Keratinocyte (primary cell): ENCODE data around the gene WDFY2. TPM values are rescaled to one million over a fixed set of nuclear protein-coding genes. Genes with fewer than 3 reads are reported as not detected.

ENCODE experiments used
- DNase-seq: peaks from one replicate; pipeline ENCODE4 v3.0.0-alpha.2; 2011; ENCODE audit warnings: low read depth, missing footprints, low spot score
- FAIRE-seq: peaks from 2 replicates; lab custom pipeline; 2011; peaks lifted over from hg19 to GRCh38; lab: Jason Lieb, UNC
- H2AFZ ChIP-seq: 2 replicates; pipeline ENCODE4 v1.6.0; 2012; ENCODE audit warnings: low read length, control low read depth, inconsistent platforms; ENCODE audit not compliant: control insufficient read depth
- H3K27ac ChIP-seq: 2 replicates; pipeline ENCODE4 v1.5.1; 2011; ENCODE audit warnings: low read length; ENCODE audit not compliant: control insufficient read depth, insufficient read depth
- H3K27me3 ChIP-seq: 3 replicates; pipeline ENCODE4 v1.6.0; 2011; ENCODE audit warnings: low read length; ENCODE audit not compliant: control insufficient read depth, insufficient read depth; ENCODE audit errors: extremely low read depth
- H3K36me3 ChIP-seq, 2 experiments: 2 replicates in 1 of 2; 3 replicates in 1 of 2; pipeline ENCODE4 v1.5.1; 2011; ENCODE audit warnings: low read length in 2 of 2, mild to moderate bottlenecking in 1 of 2; ENCODE audit not compliant: control insufficient read depth in 2 of 2, insufficient read depth in 2 of 2; ENCODE audit errors: extremely low read depth in 1 of 2
- H3K4me1 ChIP-seq: 3 replicates; pipeline ENCODE4 v1.5.1; 2011; ENCODE audit warnings: low read length; ENCODE audit not compliant: control insufficient read depth, insufficient read depth; ENCODE audit errors: extremely low read depth
- H3K4me2 ChIP-seq: 3 replicates; pipeline ENCODE4 v1.6.0; 2011; ENCODE audit warnings: low read depth, low read length; ENCODE audit not compliant: control insufficient read depth, insufficient read depth; ENCODE audit errors: extremely low read depth
- H3K4me3 ChIP-seq, 3 experiments: fragments of 200-600 bp in 1 of 3; sonication (generic) in 1 of 3; 2 replicates in 2 of 3; 3 replicates in 1 of 3; pipeline ENCODE4 v1.5.1; 2011 to 2016; ENCODE audit warnings: low read length in 3 of 3, mild to moderate bottlenecking in 3 of 3, control low read depth in 2 of 3, inconsistent platforms in 1 of 3, low read depth in 1 of 3, mixed read lengths in 1 of 3, mixed run types in 1 of 3, moderate library complexity in 1 of 3; ENCODE audit not compliant: control insufficient read depth in 2 of 3, insufficient read depth in 2 of 3; ENCODE audit errors: extremely low read depth in 1 of 3
- H3K79me2 ChIP-seq: 2 replicates; pipeline ENCODE4 v1.6.0; 2012; ENCODE audit warnings: low read length; ENCODE audit not compliant: control insufficient read depth, insufficient read depth
- H3K9ac ChIP-seq: 3 replicates; pipeline ENCODE4 v1.6.0; 2011; ENCODE audit warnings: low read length; ENCODE audit not compliant: control insufficient read depth, insufficient read depth; ENCODE audit errors: extremely low read depth
- H3K9me1 ChIP-seq: 3 replicates; pipeline ENCODE4 v1.6.0; 2011; ENCODE audit warnings: low read length; ENCODE audit not compliant: control insufficient read depth, insufficient read depth; ENCODE audit errors: extremely low read depth
- H3K9me3 ChIP-seq: 2 replicates; pipeline ENCODE4 v1.5.1; 2012; ENCODE audit warnings: low read depth, low read length; ENCODE audit not compliant: control insufficient read depth
- H4K20me1 ChIP-seq: 3 replicates; pipeline ENCODE4 v1.6.0; 2011; ENCODE audit warnings: low read length; ENCODE audit not compliant: control insufficient read depth, insufficient read depth; ENCODE audit errors: extremely low read depth
- EZH2 ChIP-seq: IDR thresholded peaks from one replicate; pipeline ENCODE4 v1.6.1; 2012; ENCODE audit warnings: inconsistent platforms, mild to moderate bottlenecking, low read length, moderate library complexity
- dilution Hi-C: fragments of 300-500 bp; cut with MboI; formaldehyde crosslinking; loops from one replicate; pipeline ENCODE4 v1.7.0; 2020; ENCODE audit warnings: low sequenced_read_pairs; ENCODE audit not compliant: extremely low pct_ligation_motif_present
- polyA plus RNA-seq, 5 experiments: library from polyadenylated mRNA; depleted of rRNA in 3 of 5; stranded (reverse) in 3 of 5; stranded (forward) in 1 of 5; unstranded in 1 of 5; fragments of >200 nt; gene quantifications; 1 replicate in 1 of 5; 2 replicates in 3 of 5; 3 replicates in 1 of 5; pipeline versions ENCODE4 v1.2.1 to v1.2.3, GENCODE V29; 2011 to 2012; ENCODE audit warnings: missing spikeins in 2 of 5, low read depth in 1 of 5, low replicate concordance in 1 of 5
- TF ChIP-seq, protein P1 (sequence below), 3 experiments: IDR thresholded peaks in 1 of 3; conservative IDR thresholded peaks in 1 of 3; optimal IDR thresholded peaks in 1 of 3; 2 replicates in 2 of 3; 3 replicates in 1 of 3; pipeline versions ENCODE3 to v1.5.1; 2011; ENCODE audit warnings: low read length in 3 of 3, mild to moderate bottlenecking in 3 of 3, moderate library complexity in 2 of 3, control low read depth in 1 of 3, inconsistent platforms in 1 of 3; ENCODE audit not compliant: insufficient read depth in 2 of 3; ENCODE audit errors: extremely low read depth in 1 of 3

The WDFY2 gene
- polyA plus RNA-seq, 1 donor (not counting 4 experiments of a cell fraction or from before 2014, with no cell fraction given), result 18.6 TPM

DNA sequence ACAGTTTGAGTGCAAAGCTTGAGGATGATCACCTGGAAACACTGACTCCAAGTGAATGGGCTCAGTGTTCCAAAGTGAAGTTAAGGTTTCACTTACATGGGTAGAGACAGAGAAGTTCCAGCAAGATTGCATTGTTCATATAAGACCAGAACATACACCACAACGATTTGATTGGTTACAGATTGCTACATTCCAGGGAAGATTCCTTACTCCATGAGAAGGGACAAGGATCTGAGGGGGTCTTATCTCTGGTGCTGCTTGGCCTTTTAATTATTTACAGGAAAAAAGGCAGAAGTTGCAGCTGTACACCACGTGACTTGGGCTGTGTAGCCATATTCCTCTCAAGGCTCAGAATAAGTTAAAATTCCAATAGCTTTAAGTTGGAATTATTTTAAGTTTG lies 12.3 kb downstream of the WDFY2 start:
- H3K4me3 ChIP-seq, result no peak overlapping the region
- H3K27ac ChIP-seq, result no peak overlapping the region
- no peaks in the 10 kb centered on the region for H3K27me3 ChIP-seq
- H3K79me2 ChIP-seq, result peaks cover 97% of the 10 kb centered on the region
- H3K9me1 ChIP-seq, result peaks cover 5% of the 10 kb centered on the region
- no peak overlapping the region for H3K9ac ChIP-seq
- peaks cover 1 to 10% of the 10 kb centered on the region in 2 experiments for H3K36me3 ChIP-seq
- peaks cover 28% of the 10 kb centered on the region for H3K4me1 ChIP-seq
- peak overlapping the region; percentile 63 for H3K4me2 ChIP-seq
- FAIRE-seq, result peak; percentile 71
- no peaks in the 10 kb centered on the region for H3K9me3 ChIP-seq
- TF ChIP-seq, protein P1, sequence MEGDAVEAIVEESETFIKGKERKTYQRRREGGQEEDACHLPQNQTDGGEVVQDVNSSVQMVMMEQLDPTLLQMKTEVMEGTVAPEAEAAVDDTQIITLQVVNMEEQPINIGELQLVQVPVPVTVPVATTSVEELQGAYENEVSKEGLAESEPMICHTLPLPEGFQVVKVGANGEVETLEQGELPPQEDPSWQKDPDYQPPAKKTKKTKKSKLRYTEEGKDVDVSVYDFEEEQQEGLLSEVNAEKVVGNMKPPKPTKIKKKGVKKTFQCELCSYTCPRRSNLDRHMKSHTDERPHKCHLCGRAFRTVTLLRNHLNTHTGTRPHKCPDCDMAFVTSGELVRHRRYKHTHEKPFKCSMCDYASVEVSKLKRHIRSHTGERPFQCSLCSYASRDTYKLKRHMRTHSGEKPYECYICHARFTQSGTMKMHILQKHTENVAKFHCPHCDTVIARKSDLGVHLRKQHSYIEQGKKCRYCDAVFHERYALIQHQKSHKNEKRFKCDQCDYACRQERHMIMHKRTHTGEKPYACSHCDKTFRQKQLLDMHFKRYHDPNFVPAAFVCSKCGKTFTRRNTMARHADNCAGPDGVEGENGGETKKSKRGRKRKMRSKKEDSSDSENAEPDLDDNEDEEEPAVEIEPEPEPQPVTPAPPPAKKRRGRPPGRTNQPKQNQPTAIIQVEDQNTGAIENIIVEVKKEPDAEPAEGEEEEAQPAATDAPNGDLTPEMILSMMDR (optimal IDR thresholded peaks at IDR 0.05 in 1 of 3, IDR thresholded peaks at IDR 0.05 in 1 of 3, conservative IDR thresholded peaks at IDR 0.05 in 1 of 3; ENCODE audit: extremely low read depth in 1 of 3, insufficient read depth in 2 of 3, low read length in 3 of 3), result no peak
- TF ChIP-seq EZH2, result no peak
- H2AFZ ChIP-seq, result no peak overlapping the region
- dilution Hi-C loops, result no loop called here
- no peak for DNase-seq
- H4K20me1 ChIP-seq, result peaks cover 2% of the 10 kb centered on the region

DNA sequence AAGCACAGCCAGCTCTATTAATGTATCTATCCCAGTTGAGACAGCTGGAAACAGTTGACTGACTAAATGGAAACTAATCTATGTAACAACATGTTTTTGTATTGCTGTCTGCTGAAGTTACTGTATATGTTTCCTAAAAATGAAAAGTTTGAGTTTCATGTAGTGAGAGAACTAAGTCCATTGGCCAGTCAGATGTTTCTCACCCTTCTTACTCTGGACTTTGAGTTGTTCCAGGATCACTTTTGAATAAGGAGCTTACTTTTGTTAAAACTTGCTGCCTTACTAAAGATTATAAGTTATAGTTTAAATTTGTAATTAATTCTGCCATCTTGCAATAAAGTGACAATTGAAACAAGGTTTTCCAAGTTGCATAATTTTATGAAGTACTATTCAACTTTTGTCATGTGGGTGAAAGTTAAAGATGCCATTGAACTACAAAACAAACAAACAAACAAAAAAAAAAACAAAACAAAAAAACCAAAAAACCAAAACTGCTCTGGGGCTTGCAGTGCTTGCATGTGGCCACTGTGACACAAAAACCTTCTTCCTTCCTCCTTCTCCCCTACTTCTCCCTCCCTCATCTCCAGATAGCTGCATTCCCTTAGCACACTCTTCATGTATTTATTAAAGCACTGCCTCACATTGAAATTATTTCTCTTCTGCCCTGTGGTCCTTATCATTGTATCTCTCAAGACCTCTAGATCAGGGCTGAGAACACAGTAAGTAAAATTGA lies 15.3 kb downstream of the WDFY2 start:
- H4K20me1 ChIP-seq, result peaks cover under 1% of the 10 kb centered on the region
- TF ChIP-seq, protein P1 (optimal IDR thresholded peaks at IDR 0.05 in 1 of 3, IDR thresholded peaks at IDR 0.05 in 1 of 3, conservative IDR thresholded peaks at IDR 0.05 in 1 of 3; ENCODE audit: extremely low read depth in 1 of 3, insufficient read depth in 2 of 3, low read length in 3 of 3), result peak in 1 of 3 experiments; percentile 12
- TF ChIP-seq EZH2, result no peak
- peaks cover 3% of the 10 kb centered on the region for H3K9me1 ChIP-seq
- H3K4me2 ChIP-seq, result no peak overlapping the region
- DNase-seq (no peak), FAIRE-seq (no peak)
- no peaks in the 10 kb centered on the region for H3K9me3 ChIP-seq
- H3K4me3 ChIP-seq, result no peak overlapping the region
- H3K27ac ChIP-seq, result no peak overlapping the region
- H3K27me3 ChIP-seq, result no peaks in the 10 kb centered on the region
- H3K9ac ChIP-seq, result no peak overlapping the region
- dilution Hi-C loops, result no loop called here
- H3K4me1 ChIP-seq, result peaks cover 31% of the 10 kb centered on the region
- peaks cover 98% of the 10 kb centered on the region for H3K79me2 ChIP-seq
- H3K36me3 ChIP-seq, result peaks cover 1 to 17% of the 10 kb centered on the region in 2 experiments
- no peak overlapping the region for H2AFZ ChIP-seq
